GM13977 (cell line): ENCODE results near the gene SIPA1L2.

Experiments
- DNase-seq: peaks from one replicate; pipeline ENCODE4 v3.0.0; 2012; ENCODE audit warnings: low spot score
- CTCF ChIP-seq: IDR thresholded peaks from 2 replicates; pipeline ENCODE4 v1.5.1; 2012; ENCODE audit warnings: mild to moderate bottlenecking, control low read depth; ENCODE audit not compliant: insufficient read depth; ENCODE audit errors: extremely low read depth, missing control alignments
- in situ Hi-C: fragments of 300-500 bp; cut with MboI; formaldehyde crosslinking; loops from one replicate; pipeline ENCODE4 v1.12.0; 2022; ENCODE audit warnings: low sequenced_read_pairs, low pct_unique_long_range_greater_than_20kb, mixed read lengths, inconsistent platforms; ENCODE audit not compliant: unreplicated experiment

Gene SIPA1L2

GRCh38 chr1:232626452-232626851 lies 3.5 kb downstream of the SIPA1L2 start:
- in situ Hi-C loops: no loop called here
- DNase-seq: no peak
- no peak for TF ChIP-seq CTCF

- TF ChIP-seq CTCF: no peak
- DNase-seq: no peak
- in situ Hi-C loops: no loop called here
These were observed 4.5 kb downstream of the SIPA1L2 start for GRCh38 chr1:232625319-232625868.

GRCh38 chr1:232624546-232625281 lies 5.2 kb downstream of the SIPA1L2 start:
- DNase-seq: no peak
- in situ Hi-C loops: no loop called here

GRCh38 chr1:232622981-232623380 lies 7.0 kb downstream of the SIPA1L2 start:
- DNase-seq: no peak
- in situ Hi-C loops: no loop called here
- no peak for TF ChIP-seq CTCF

More at GRCh38 chr1:232624546-232625281, 5.2 kb downstream of the SIPA1L2 start:
- TF ChIP-seq CTCF: no peak

- TF ChIP-seq CTCF: no peak
- DNase-seq: no peak
- in situ Hi-C loops: no loop called here
These were observed 7.6 kb downstream of the SIPA1L2 start for GRCh38 chr1:232622378-232622777.

- in situ Hi-C loops: no loop called here
- no peak for TF ChIP-seq CTCF
- DNase-seq: no peak
These were observed 8.9 kb downstream of the SIPA1L2 start for GRCh38 chr1:232621050-232621449.
